Type B pancreatic cell (in vitro differentiated cells): ENCODE results near the gene TMEM238L. TPM values are rescaled to one million over a fixed set of nuclear protein-coding genes. Genes with fewer than 3 reads are reported as not detected.

Experiments
- DNase-seq: peaks from one replicate; pipeline ENCODE4 v3.0.0; 2021; ENCODE audit warnings: mixed read lengths; ENCODE audit not compliant: unreplicated experiment; ENCODE audit errors: extremely low spot score
- H3K27ac Mint-ChIP-seq: 2 replicates; pipeline ENCODE4 v1.8.0; 2021; ENCODE audit warnings: mild to moderate bottlenecking, mixed read lengths
- H3K27me3 Mint-ChIP-seq: 2 replicates; pipeline ENCODE4 v1.8.0; 2021; ENCODE audit warnings: mixed read lengths
- H3K36me3 Mint-ChIP-seq: 2 replicates; pipeline ENCODE4 v1.8.0; 2021; ENCODE audit warnings: mixed read lengths
- H3K4me1 Mint-ChIP-seq: one replicate; pipeline ENCODE4 v1.8.0; 2021; ENCODE audit warnings: mixed read lengths; ENCODE audit not compliant: unreplicated experiment
- H3K4me3 Mint-ChIP-seq: 2 replicates; pipeline ENCODE4 v1.8.0; 2021; ENCODE audit warnings: mild to moderate bottlenecking, mixed read lengths
- H3K9me3 Mint-ChIP-seq: 2 replicates; pipeline ENCODE4 v1.8.0; 2021; ENCODE audit warnings: mixed read lengths
- total RNA-seq: library from RNA; stranded (reverse); gene quantifications from 2 replicates; pipeline ENCODE4 v1.2.1, GENCODE V29; 2021; ENCODE audit warnings: low replicate concordance
- TF ChIP-seq, protein P1 (sequence below): fragments of 200-600 bp; sonication (generic); conservative IDR thresholded peaks from 2 replicates; pipeline ENCODE4 v1.5.0; 2021; ENCODE audit warnings: antibody characterized with exemption, mild to moderate bottlenecking

Gene TMEM238L
- total RNA-seq, 1 donor from 2014 or later: not detected

DNA sequence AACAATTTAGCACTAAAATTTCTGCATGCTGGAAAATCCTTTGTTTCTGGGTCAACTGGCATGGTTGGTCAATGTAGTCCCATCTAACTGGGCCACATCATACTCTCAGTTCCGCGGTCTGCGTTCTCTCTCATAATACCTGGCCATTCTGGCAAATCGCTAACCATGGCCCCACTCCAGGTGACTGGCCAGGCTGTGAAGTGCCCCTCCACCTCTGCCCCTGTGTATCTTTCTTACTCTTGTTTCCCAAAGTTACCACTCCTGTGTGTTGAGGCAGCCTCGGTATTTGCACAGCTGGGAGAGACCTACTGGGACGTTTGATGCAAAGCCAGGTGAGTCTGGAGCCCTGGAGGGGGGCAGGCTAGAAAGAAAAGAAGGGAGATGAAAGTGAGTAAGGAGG, 2.0 kb upstream of the TMEM238L start:
- no peak for DNase-seq
- no peaks in the 10 kb centered on the region for H3K9me3 Mint-ChIP-seq
- peaks cover 5% of the 10 kb centered on the region for H3K4me1 Mint-ChIP-seq
- H3K27ac Mint-ChIP-seq: no peak overlapping the region
- H3K36me3 Mint-ChIP-seq: no peaks in the 10 kb centered on the region
- H3K27me3 Mint-ChIP-seq: peaks cover 11% of the 10 kb centered on the region
- H3K4me3 Mint-ChIP-seq: no peak overlapping the region
- TF ChIP-seq, protein P1, sequence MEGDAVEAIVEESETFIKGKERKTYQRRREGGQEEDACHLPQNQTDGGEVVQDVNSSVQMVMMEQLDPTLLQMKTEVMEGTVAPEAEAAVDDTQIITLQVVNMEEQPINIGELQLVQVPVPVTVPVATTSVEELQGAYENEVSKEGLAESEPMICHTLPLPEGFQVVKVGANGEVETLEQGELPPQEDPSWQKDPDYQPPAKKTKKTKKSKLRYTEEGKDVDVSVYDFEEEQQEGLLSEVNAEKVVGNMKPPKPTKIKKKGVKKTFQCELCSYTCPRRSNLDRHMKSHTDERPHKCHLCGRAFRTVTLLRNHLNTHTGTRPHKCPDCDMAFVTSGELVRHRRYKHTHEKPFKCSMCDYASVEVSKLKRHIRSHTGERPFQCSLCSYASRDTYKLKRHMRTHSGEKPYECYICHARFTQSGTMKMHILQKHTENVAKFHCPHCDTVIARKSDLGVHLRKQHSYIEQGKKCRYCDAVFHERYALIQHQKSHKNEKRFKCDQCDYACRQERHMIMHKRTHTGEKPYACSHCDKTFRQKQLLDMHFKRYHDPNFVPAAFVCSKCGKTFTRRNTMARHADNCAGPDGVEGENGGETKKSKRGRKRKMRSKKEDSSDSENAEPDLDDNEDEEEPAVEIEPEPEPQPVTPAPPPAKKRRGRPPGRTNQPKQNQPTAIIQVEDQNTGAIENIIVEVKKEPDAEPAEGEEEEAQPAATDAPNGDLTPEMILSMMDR: no peak

DNA sequence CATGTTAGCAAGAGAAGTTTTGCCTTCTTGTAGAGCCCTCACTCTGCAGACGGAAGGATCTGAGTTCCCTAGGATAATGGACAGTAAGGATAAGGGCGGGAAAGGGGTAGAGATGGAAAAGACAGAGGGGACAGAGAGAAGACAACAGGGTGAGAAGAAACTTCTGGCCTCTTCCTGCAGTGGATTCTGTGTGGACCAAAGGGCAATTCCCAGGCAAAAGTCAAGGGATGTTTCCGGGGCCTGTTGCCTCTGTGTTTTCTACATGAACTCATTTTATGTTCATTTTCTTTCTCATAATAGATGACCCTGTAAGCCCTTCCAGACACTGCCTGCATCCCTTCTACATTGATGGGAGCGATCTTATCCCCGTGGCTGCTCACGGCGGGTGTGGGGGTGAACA, 647 bp upstream of the TMEM238L start:
- Mint-ChIP-seq H3K4me3 (no peak overlapping the region), H3K9me3 (no peaks in the 10 kb centered on the region), H3K27ac (no peak overlapping the region), H3K36me3 (no peaks in the 10 kb centered on the region), H3K4me1 (peaks cover 6% of the 10 kb centered on the region), H3K27me3 (peaks cover 11% of the 10 kb centered on the region)
- TF ChIP-seq, protein P1: no peak
- no peak for DNase-seq

DNA sequence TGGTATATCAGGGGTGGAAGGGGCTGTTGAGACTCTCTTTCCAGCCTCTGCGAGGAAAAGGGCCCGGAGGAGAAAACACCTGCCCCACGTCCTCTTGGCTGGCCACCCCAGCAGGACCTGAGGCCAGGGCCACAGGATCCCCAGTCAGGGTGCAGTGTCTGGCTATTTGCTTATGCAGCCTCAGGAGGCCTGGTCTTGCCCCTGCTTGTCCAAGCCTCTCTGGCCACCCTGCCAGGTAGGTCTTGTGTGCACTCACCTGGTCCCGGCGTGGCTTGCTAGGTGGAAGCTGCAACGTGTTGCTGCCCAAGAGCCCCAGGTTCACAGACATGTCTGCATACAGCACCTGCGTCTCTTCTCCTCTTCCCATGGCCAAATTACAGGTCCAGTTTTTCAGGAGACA, 549 bp downstream of the TMEM238L start:
- Mint-ChIP-seq H3K4me1 (peaks cover 10% of the 10 kb centered on the region), H3K27ac (no peak overlapping the region), H3K4me3 (no peak overlapping the region), H3K27me3 (peaks cover 8% of the 10 kb centered on the region), H3K36me3 (no peaks in the 10 kb centered on the region), H3K9me3 (no peaks in the 10 kb centered on the region)
- DNase-seq: no peak
- TF ChIP-seq, protein P1: no peak

DNA sequence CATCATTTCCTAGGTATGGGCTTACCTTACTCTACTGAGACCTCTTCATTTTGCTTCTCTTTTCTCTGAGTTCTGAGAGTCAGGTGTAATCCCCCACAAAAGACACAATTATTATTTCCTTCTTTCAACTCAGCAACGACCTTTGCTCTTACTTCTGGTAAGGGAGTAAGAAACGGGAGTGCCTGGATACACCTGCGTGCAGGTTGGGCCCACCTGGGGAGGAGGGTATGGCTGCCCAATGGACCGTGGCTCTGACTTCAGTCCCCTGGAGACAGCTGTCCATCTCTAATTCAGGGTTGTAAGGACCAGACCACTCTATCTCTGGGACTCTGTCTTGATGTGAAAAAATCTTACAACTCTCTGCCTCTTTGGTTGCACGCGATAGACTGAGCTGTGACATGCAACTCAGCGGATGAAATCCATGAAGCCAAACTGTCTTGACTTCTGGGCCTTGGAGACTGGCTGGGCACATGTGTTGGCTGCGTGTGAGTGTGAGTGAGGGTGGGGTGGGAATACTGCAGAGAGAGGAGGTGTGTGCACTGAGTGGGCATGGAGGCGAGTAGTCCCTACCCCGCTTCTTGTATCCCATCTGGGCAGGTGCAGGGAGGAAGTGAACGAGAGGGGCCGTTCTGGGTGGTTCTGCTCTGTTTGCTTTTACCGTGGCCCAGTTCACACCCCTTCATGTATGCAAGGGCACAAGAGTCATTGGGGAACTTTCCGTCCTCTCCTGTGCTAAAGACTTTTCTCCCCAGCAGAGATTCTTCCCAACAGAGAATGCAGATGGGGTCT, 1.2 kb downstream of the TMEM238L start:
- Mint-ChIP-seq H3K27me3 (peaks cover 8% of the 10 kb centered on the region), H3K4me1 (peaks cover 10% of the 10 kb centered on the region), H3K9me3 (no peaks in the 10 kb centered on the region), H3K36me3 (no peaks in the 10 kb centered on the region), H3K27ac (peak overlapping the region; percentile 27), H3K4me3 (no peak overlapping the region)
- DNase-seq: no peak
- TF ChIP-seq, protein P1: no peak

DNA sequence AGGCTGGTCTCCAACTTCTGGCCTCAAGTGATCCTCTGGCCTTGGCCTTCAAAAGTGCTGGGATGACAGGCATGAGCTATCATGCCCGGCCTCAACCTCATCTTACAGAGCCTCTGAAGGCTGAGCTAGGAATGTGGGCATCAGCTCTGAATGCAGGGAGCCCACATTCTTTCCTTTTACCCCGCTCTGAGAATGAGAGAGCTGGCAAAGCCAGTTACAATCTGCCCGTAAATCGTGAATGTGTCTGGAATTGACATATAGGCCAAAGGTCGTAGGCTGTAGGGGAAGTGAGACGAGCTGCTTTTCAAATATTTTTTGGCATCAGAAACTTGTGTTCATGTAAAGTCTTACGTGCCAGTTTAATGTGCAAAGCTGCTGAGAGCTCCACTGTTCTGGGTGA, 4.5 kb downstream of the TMEM238L start:
- H3K27me3 Mint-ChIP-seq: peaks cover 5% of the 10 kb centered on the region
- DNase-seq: no peak
- H3K4me3 Mint-ChIP-seq: no peak overlapping the region
- no peaks in the 10 kb centered on the region for H3K9me3 Mint-ChIP-seq
- TF ChIP-seq, protein P1: no peak
- H3K36me3 Mint-ChIP-seq: no peaks in the 10 kb centered on the region
- peaks cover 10% of the 10 kb centered on the region for H3K4me1 Mint-ChIP-seq
- no peak overlapping the region for H3K27ac Mint-ChIP-seq
